Activated T-cell treated with anti-CD3 and anti-CD28 coated beads, Interleukin-2, amount 50 U/mL, for 72 hours (primary cell): ENCODE results near the gene SAMD3. TPM values are rescaled to one million over a fixed set of nuclear protein-coding genes. Genes with fewer than 3 reads are reported as not detected.

Experiments
- ATAC-seq, 2 donors: fragments of 150-1000 bp; cut with Tn5 transposase; replicated peaks in 1 of 2; 2 replicates each; pipeline ENCODE4 v1.10.0; 2021; ENCODE audit warnings: moderate library complexity in 2 of 2, mild to moderate bottlenecking in 1 of 2
- DNase-seq, 2 donors: peaks; one replicate each; pipeline ENCODE4 v3.0.0; 2021 to 2022; ENCODE audit warnings: mixed read lengths in 1 of 2
- H3K27ac Mint-ChIP-seq: one replicate; pipeline ENCODE4 v1.8.0; 2022; ENCODE audit warnings: mild to moderate bottlenecking, moderate library complexity, mixed read lengths
- H3K27me3 Mint-ChIP-seq: one replicate; pipeline ENCODE4 v1.8.0; 2022; ENCODE audit warnings: low read depth, mixed read lengths
- H3K36me3 Mint-ChIP-seq, 2 donors: one replicate each; pipeline ENCODE4 v1.8.0; 2022; ENCODE audit warnings: mixed read lengths in 2 of 2, mild to moderate bottlenecking in 1 of 2; ENCODE audit not compliant: insufficient read depth in 2 of 2
- H3K4me1 Mint-ChIP-seq: one replicate; pipeline ENCODE4 v1.8.0; 2022; ENCODE audit warnings: low read depth, mixed read lengths
- H3K4me3 Mint-ChIP-seq, 2 donors: one replicate each; pipeline ENCODE4 v1.8.0; 2022; ENCODE audit warnings: mild to moderate bottlenecking in 2 of 2, mixed read lengths in 2 of 2, moderate library complexity in 2 of 2
- H3K9me3 Mint-ChIP-seq, 2 donors: one replicate each; pipeline ENCODE4 v1.8.0; 2022; ENCODE audit warnings: mixed read lengths in 2 of 2
- total RNA-seq, 2 donors: library from RNA; stranded (reverse); gene quantifications; one replicate each; pipeline ENCODE4 v1.2.3, GENCODE V29; 2022

SAMD3 gene
- total RNA-seq, 2 donors from 2014 or later, result 3.8 to 4.6 TPM

- Mint-ChIP-seq H3K36me3 (peaks cover 9 to 15% of the 10 kb centered on the region in 2 donors), H3K4me1 (peaks cover 20% of the 10 kb centered on the region), H3K27ac (no peak overlapping the region), H3K27me3 (no peaks in the 10 kb centered on the region), H3K4me3 (no peak overlapping the region), H3K9me3 (peaks cover 2 to 3% of the 10 kb centered on the region in 2 donors)
- DNase-seq (no peak), ATAC-seq (no peak)
Observed at GRCh38 chr6:130111031-130111430, 111.7 kb downstream of the SAMD3 start.

- Mint-ChIP-seq H3K4me1 (peaks cover 9% of the 10 kb centered on the region), H3K9me3 (peaks cover 2 to 3% of the 10 kb centered on the region in 2 donors), H3K27ac (no peak overlapping the region), H3K27me3 (no peaks in the 10 kb centered on the region), H3K36me3 (peaks cover 9 to 16% of the 10 kb centered on the region in 2 donors), H3K4me3 (no peak overlapping the region)
- DNase-seq (no peak), ATAC-seq (no peak)
Observed at GRCh38 chr6:130107710-130108109, 115.0 kb downstream of the SAMD3 start.

GRCh38 chr6:130105996-130106704 is 116.6 kb downstream of the SAMD3 start:
- no peak for DNase-seq
- ATAC-seq, result peak in 1 of 2 donors; percentile 39
- peaks cover 9% of the 10 kb centered on the region for H3K4me1 Mint-ChIP-seq
- H3K9me3 Mint-ChIP-seq, result peaks cover 2 to 3% of the 10 kb centered on the region in 2 donors
- no peak overlapping the region for H3K4me3 Mint-ChIP-seq
- H3K36me3 Mint-ChIP-seq, result peaks cover 7 to 18% of the 10 kb centered on the region in 2 donors
- H3K27ac Mint-ChIP-seq, result no peak overlapping the region
- no peaks in the 10 kb centered on the region for H3K27me3 Mint-ChIP-seq

GRCh38 chr6:130099119-130099518 is 123.6 kb downstream of the SAMD3 start:
- DNase-seq, result no peak
- peaks cover 1 to 9% of the 10 kb centered on the region in 2 donors for H3K36me3 Mint-ChIP-seq
- H3K9me3 Mint-ChIP-seq, result no peaks in the 10 kb centered on the region
- no peak overlapping the region for H3K4me3 Mint-ChIP-seq
- H3K27ac Mint-ChIP-seq, result no peak overlapping the region
- H3K4me1 Mint-ChIP-seq, result no peaks in the 10 kb centered on the region
- H3K27me3 Mint-ChIP-seq, result no peaks in the 10 kb centered on the region
- ATAC-seq, result no peak

DNA sequence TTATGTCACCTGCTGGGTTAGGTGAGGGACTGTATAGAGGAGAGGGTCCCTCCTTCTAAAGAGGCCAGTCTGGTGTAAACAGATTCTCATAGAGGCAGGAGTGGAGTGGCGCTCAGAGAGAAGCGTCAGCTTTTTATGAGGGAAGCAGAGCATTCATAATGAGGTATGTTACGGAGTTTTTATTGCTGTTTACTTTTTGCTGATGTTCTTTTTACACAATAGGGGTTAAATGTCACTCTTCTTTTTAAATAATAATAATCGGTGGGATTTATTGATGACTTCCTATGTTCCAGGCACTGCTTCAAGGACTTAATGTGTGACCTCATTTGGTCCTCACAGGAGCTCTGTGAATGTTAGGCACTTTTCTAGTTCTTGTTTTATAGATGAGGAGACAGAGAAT is 124.4 kb downstream of the SAMD3 start:
- no peak for DNase-seq
- Mint-ChIP-seq H3K9me3 (no peaks in the 10 kb centered on the region), H3K4me1 (no peaks in the 10 kb centered on the region), H3K27me3 (no peaks in the 10 kb centered on the region), H3K27ac (no peak overlapping the region), H3K36me3 (peaks cover 1 to 9% of the 10 kb centered on the region in 2 donors), H3K4me3 (no peak overlapping the region)
- no peak for ATAC-seq

Other genes with a start within 250 kb of the SAMD3 start
- 10 to 100 TPM in 1 of 2 donors, 1 to 10 TPM in 1; 9.1 to 10.9 TPM for gene L3MBTL3, start 204.4 kb downstream of the SAMD3 start, total RNA-seq
- under 1 TPM; 0.53 to 0.67 TPM for gene TMEM200A, start 143.1 kb upstream of the SAMD3 start, total RNA-seq